ENCODE results near the gene ZNF426.

DNA sequence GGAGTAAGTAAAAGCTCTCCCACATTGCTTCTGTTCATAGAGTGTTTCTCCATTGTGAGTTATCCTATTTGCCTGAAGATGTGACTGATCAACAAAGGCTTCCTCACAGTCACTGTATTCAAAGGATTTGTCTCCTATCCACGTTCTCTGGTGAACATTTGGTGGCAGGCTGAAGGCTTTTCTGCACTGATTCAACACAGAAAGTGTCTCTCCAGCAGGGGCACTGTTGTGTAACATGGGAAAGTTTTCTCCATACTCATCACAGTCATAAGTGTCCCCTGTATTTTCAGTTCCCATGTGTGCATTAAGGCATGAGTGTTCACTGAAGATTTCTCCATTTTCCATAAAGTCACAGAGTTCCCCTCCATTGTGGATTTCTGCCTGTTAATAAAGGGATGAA, 28.3 kb upstream of the ZNF426 start:
- TF ChIP-seq CTCF (IDR thresholded peaks at IDR 0.05) (no peak), POLR2A (IDR thresholded peaks at IDR 0.05) (no peak)

Measured in lower leg skin (tissue), 3 donors.